IMR-90 (cell line): ENCODE measurements around the gene GARS1. TPM values are rescaled to one million over a fixed set of nuclear protein-coding genes. Genes with fewer than 3 reads are reported as not detected.

Experiments used
- ATAC-seq: fragments of 200-7000 bp; cut with Tn5 transposase; 2 replicates; pipeline ENCODE4 v1.9.1; 2020; ENCODE audit warnings: low read depth, mild to moderate bottlenecking, moderate library complexity
- BruUV-seq: library from RNA; stranded (reverse); fragments of 400-500 nt; replicated peaks from 2 replicates; lab custom pipeline; 2021; lab: Mats Ljungman, UMichigan
- CTCF ChIA-PET: fragments of 300-600 bp; formaldehyde crosslinking; extraction: SDS; loops from one replicate; lab custom pipeline; 2021; ENCODE audit warnings: antibody characterized with exemption; lab: Yijun Ruan, JAX
- POLR2A ChIA-PET: fragments of 300-600 bp; sonication (Branson Sonifier 250); formaldehyde crosslinking; loops from one replicate; lab custom pipeline; 2022; ENCODE audit warnings: antibody characterized with exemption; ENCODE audit not compliant: unreplicated experiment; lab: Charles Lee
- DNase-seq: peaks from one replicate; pipeline ENCODE4 v3.0.0; 2013
- H2AFZ ChIP-seq: replicated peaks from 2 replicates; pipeline ENCODE3; 2013; ENCODE audit warnings: low read length, mild to moderate bottlenecking; ENCODE audit not compliant: poor library complexity
- H2AK5ac ChIP-seq: 2 replicates; pipeline ENCODE4 v1.6.1; 2013; ENCODE audit warnings: low read depth, low read length, inconsistent platforms
- H2AK9ac ChIP-seq: replicated peaks from 2 replicates; pipeline ENCODE3; 2013; ENCODE audit warnings: mild to moderate bottlenecking, low read depth, low read length, moderate library complexity; ENCODE audit not compliant: poor library complexity
- H2BK120ac ChIP-seq: 2 replicates; pipeline ENCODE4 v1.6.1; 2013; ENCODE audit warnings: low read depth, low read length, inconsistent platforms
- H2BK15ac ChIP-seq: 3 replicates; pipeline ENCODE4 v1.6.1; 2013; ENCODE audit warnings: low read depth, low read length, inconsistent platforms
- H2BK20ac ChIP-seq: 2 replicates; pipeline ENCODE4 v1.6.1; 2013; ENCODE audit warnings: low read depth, mild to moderate bottlenecking, inconsistent platforms, low read length, moderate library complexity
- H2BK5ac ChIP-seq: 2 replicates; pipeline ENCODE4 v1.6.1; 2013; ENCODE audit warnings: mild to moderate bottlenecking, low read depth, low read length, inconsistent platforms; ENCODE audit not compliant: poor library complexity, severe bottlenecking
- H3K14ac ChIP-seq: replicated peaks from 2 replicates; pipeline ENCODE4 v1.6.1; 2013; ENCODE audit warnings: low read depth, low read length, inconsistent platforms
- H3K18ac ChIP-seq: 2 replicates; pipeline ENCODE4 v1.6.1; 2013; ENCODE audit warnings: low read depth, low read length, control low read depth
- H3K23ac ChIP-seq: 2 replicates; pipeline ENCODE4 v1.6.1; 2013; ENCODE audit warnings: low read depth, low read length, inconsistent platforms
- H3K27ac ChIP-seq: 2 replicates; pipeline ENCODE4 v1.5.1; 2013; ENCODE audit warnings: mild to moderate bottlenecking, control low read depth, low read length; ENCODE audit not compliant: insufficient read depth
- H3K27me3 ChIP-seq: 2 replicates; pipeline ENCODE4 v1.6.1; 2013; ENCODE audit warnings: low read length; ENCODE audit not compliant: control insufficient read depth, insufficient read depth
- H3K36me3 ChIP-seq: 2 replicates; pipeline ENCODE4 v1.6.1; 2013; ENCODE audit warnings: low read length, mixed read lengths; ENCODE audit not compliant: control insufficient read depth, insufficient read depth
- H3K4ac ChIP-seq: 2 replicates; pipeline ENCODE4 v1.6.1; 2013; ENCODE audit warnings: low read depth, low read length, inconsistent platforms
- H3K4me1 ChIP-seq: 2 replicates; pipeline ENCODE4 v1.6.1; 2013; ENCODE audit warnings: low read length, mixed read lengths; ENCODE audit not compliant: control insufficient read depth, insufficient read depth
- H3K4me2 ChIP-seq: 2 replicates; pipeline ENCODE4 v1.6.1; 2013; ENCODE audit warnings: low read depth, mild to moderate bottlenecking, control low read depth, low read length, moderate library complexity
- H3K4me3 ChIP-seq: 2 replicates; pipeline ENCODE4 v1.5.1; 2013; ENCODE audit warnings: low read depth, mild to moderate bottlenecking, control low read depth, low read length, moderate library complexity; ENCODE audit not compliant: insufficient read depth
- H3K56ac ChIP-seq: 2 replicates; pipeline ENCODE4 v1.6.1; 2013; ENCODE audit warnings: low read length, inconsistent platforms; ENCODE audit not compliant: insufficient read depth; ENCODE audit errors: extremely low read depth
- H3K79me1 ChIP-seq, 2 experiments: 2 replicates each; pipeline ENCODE4 v1.6.1; 2013; ENCODE audit warnings: low read length in 2 of 2, inconsistent platforms in 1 of 2, low read depth in 1 of 2
- H3K9ac ChIP-seq: 2 replicates; pipeline ENCODE4 v1.6.1; 2013; ENCODE audit warnings: low read depth, low read length, control low read depth
- H3K9me1 ChIP-seq: 2 replicates; pipeline ENCODE4 v1.6.1; 2013; ENCODE audit warnings: low read length, inconsistent platforms; ENCODE audit not compliant: insufficient read depth
- H3K9me3 ChIP-seq: 2 replicates; pipeline ENCODE4 v1.6.1; 2013; ENCODE audit warnings: low read length; ENCODE audit not compliant: control insufficient read depth, insufficient read depth
- H4K20me1 ChIP-seq: 2 replicates; pipeline ENCODE4 v1.6.1; 2013; ENCODE audit warnings: low read length, inconsistent platforms; ENCODE audit not compliant: insufficient read depth
- H4K5ac ChIP-seq: 2 replicates; pipeline ENCODE4 v1.6.1; 2013; ENCODE audit warnings: mild to moderate bottlenecking, low read depth, low read length, control low read depth
- H4K8ac ChIP-seq, 2 experiments: 2 replicates each; pipeline ENCODE4 v1.6.1; 2013; ENCODE audit warnings: low read depth in 2 of 2, low read length in 2 of 2, control low read depth in 1 of 2, inconsistent platforms in 1 of 2
- H4K91ac ChIP-seq: 2 replicates; pipeline ENCODE4 v1.6.1; 2013; ENCODE audit warnings: low read depth, low read length, inconsistent platforms; ENCODE audit not compliant: insufficient read depth
- CEBPB ChIP-seq: IDR thresholded peaks from 2 replicates; pipeline ENCODE4 v1.6.1; 2012; ENCODE audit warnings: low read depth, low read length, improper control_type of control experiment
- CTCF ChIP-seq: conservative IDR thresholded peaks from 2 replicates; pipeline ENCODE4 v1.5.1; 2012; ENCODE audit warnings: mild to moderate bottlenecking, low read depth, low read length, improper control_type of control experiment
- ELK1 ChIP-seq: fragments of 150-350 bp; IDR thresholded peaks from 2 replicates; pipeline ENCODE4 v1.6.1; 2016; ENCODE audit warnings: low read depth, mild to moderate bottlenecking, low read length, moderate library complexity, borderline replicate concordance
- FOS ChIP-seq: fragments of 150-350 bp; IDR thresholded peaks from 2 replicates; pipeline ENCODE4 v1.6.1; 2016; ENCODE audit warnings: low read depth, low read length
- MAFK ChIP-seq: IDR thresholded peaks from 2 replicates; pipeline ENCODE4 v1.6.1; 2012; ENCODE audit warnings: low read depth, low read length, improper control_type of control experiment
- MAZ ChIP-seq: IDR thresholded peaks from 2 replicates; pipeline ENCODE4 v1.6.1; 2012; ENCODE audit warnings: low read depth, mild to moderate bottlenecking, low read length, improper control_type of control experiment, moderate library complexity, borderline replicate concordance
- MXI1 ChIP-seq: IDR thresholded peaks from 2 replicates; pipeline ENCODE4 v1.6.1; 2012; ENCODE audit warnings: low read depth, mild to moderate bottlenecking, low read length, moderate library complexity, borderline replicate concordance
- NFE2L2 ChIP-seq: fragments of 150-350 bp; IDR thresholded peaks from 2 replicates; pipeline ENCODE4 v1.6.1; 2016; ENCODE audit warnings: low read depth, mild to moderate bottlenecking, low read length
- POLR2A ChIP-seq: IDR thresholded peaks from 2 replicates; pipeline ENCODE4 v1.6.1; 2012; ENCODE audit warnings: mild to moderate bottlenecking, low read depth, low read length
- RAD21 ChIP-seq: IDR thresholded peaks from 2 replicates; pipeline ENCODE4 v1.6.1; 2012; ENCODE audit warnings: low read length, improper control_type of control experiment
- RFX5 ChIP-seq: IDR thresholded peaks from 2 replicates; pipeline ENCODE4 v1.8.0; 2012; ENCODE audit warnings: low read depth, mild to moderate bottlenecking, low read length, moderate library complexity
- SMC3 ChIP-seq: fragments of 150-350 bp; IDR thresholded peaks from 2 replicates; pipeline ENCODE4 v1.6.1; 2016; ENCODE audit warnings: low read depth, mild to moderate bottlenecking, antibody characterized with exemption, low read length, moderate library complexity
- USF2 ChIP-seq: fragments of 150-350 bp; IDR thresholded peaks from 2 replicates; pipeline ENCODE4 v1.6.1; 2017; ENCODE audit warnings: mild to moderate bottlenecking, antibody characterized with exemption, low read length, low read depth
- WGBS, 2 experiments: methylation state at CpG; one replicate each; pipeline versions ENCODE4 v1.1.5 to v1.1.7; 2013; ENCODE audit warnings: missing lambda C conversion rate in 2 of 2; ENCODE audit not compliant: insufficient read length in 1 of 2; ENCODE audit errors: extremely low coverage in 2 of 2; 5-methylcytosine and 5-hydroxymethylcytosine counted together
- dilution Hi-C: fragments of 300-500 bp; cut with HindIII; formaldehyde crosslinking; loops from one replicate; pipeline ENCODE4 v1.14.3; 2018; ENCODE audit warnings: low sequenced_read_pairs; ENCODE audit not compliant: unreplicated experiment
- in situ Hi-C: fragments of 300-500 bp; cut with MboI; formaldehyde crosslinking; loops from 3 replicates; pipeline ENCODE4 v1.14.3; 2019; ENCODE audit warnings: low sequenced_read_pairs, inconsistent platforms, mixed read lengths
- intact Hi-C: fragments of 100-400 bp; cut with micrococcal nuclease; formaldehyde crosslinking; loops from 2 replicates; pipeline ENCODE4 v1.10.0; 2022
- polyA plus RNA-seq, 3 experiments: library from polyadenylated mRNA; depleted of rRNA; stranded (reverse); fragments of >200 nt; gene quantifications; 2 replicates each; pipeline ENCODE4 v1.2.3, GENCODE V29; 2012; ENCODE audit warnings: low replicate concordance in 1 of 3
- total RNA-seq: library from RNA; depleted of rRNA; stranded (reverse); fragments of >200 nt; gene quantifications from 2 replicates; pipeline ENCODE4 v1.2.3, GENCODE V29; 2012

Gene GARS1
- total and polyA plus RNA-seq, 2 of the 4 experiments (the other 2 are of a cell fraction): 105 to 551 TPM

- TF ChIP-seq NFE2L2: no peak
These were observed 87.8 kb downstream of the GARS1 start, which contains the start of gene CRHR2 (continued) for GRCh38 chr7:30682212-30683083.

- H3K9me1 ChIP-seq: no peaks in the 10 kb centered on the region; the same call in 1 of the 2 replicates
- no peak overlapping the region for H2BK5ac ChIP-seq
- intact Hi-C loops (no loop called here), dilution Hi-C loops (no loop called here), in situ Hi-C loops (no loop called here)
- no peak overlapping the region for H2AFZ ChIP-seq
- no peak overlapping the region for H4K8ac ChIP-seq
- no peak overlapping the region for H2BK120ac ChIP-seq
- no peak overlapping the region for H3K18ac ChIP-seq
- no peak overlapping the region for H2BK20ac ChIP-seq
- H4K5ac ChIP-seq: no peak overlapping the region
- no peak for DNase-seq
- no peak overlapping the region for H2AK9ac ChIP-seq
- no peak for ATAC-seq
- no peaks in the 10 kb centered on the region for H3K4me1 ChIP-seq
- H3K27me3 ChIP-seq: peaks cover 70% of the 10 kb centered on the region
- H4K20me1 ChIP-seq: no peaks in the 10 kb centered on the region
- no peak overlapping the region for H3K23ac ChIP-seq
- no peak overlapping the region for H4K91ac ChIP-seq
- H3K4me2 ChIP-seq: no peak overlapping the region
- CTCF ChIA-PET: no interaction called here
- POLR2A ChIA-PET: no interaction called here
- H3K4ac ChIP-seq: no peak overlapping the region
- no peak overlapping the region for H3K9ac ChIP-seq
- no CpG with 5 or more reads among the region's 5 CpGs for WGBS, 2 experiments
- H3K27ac ChIP-seq: no peak overlapping the region
- BruUV-seq: no TSS peak
- H2AK5ac ChIP-seq: no peak overlapping the region
- no peak overlapping the region for H3K4me3 ChIP-seq
- H3K56ac ChIP-seq: no peak overlapping the region
- H3K14ac ChIP-seq: no peak overlapping the region
- no peaks in the 10 kb centered on the region for H3K79me1 ChIP-seq
- H2BK15ac ChIP-seq: no peak overlapping the region
- no peaks in the 10 kb centered on the region for H3K36me3 ChIP-seq
- no peaks in the 10 kb centered on the region for H3K9me3 ChIP-seq
- TF ChIP-seq NFE2L2 (no peak), POLR2A (no peak), FOS (no peak), RFX5 (no peak), MAZ (no peak), ELK1 (no peak), MAFK (no peak), CEBPB (no peak), SMC3 (no peak), MXI1 (no peak), CTCF (no peak), USF2 (no peak), RAD21 (no peak)
These were observed 88.6 kb downstream of the GARS1 start for GRCh38 chr7:30683306-30683705.
